Measurements from ENCODE around the gene PIK3CD.

DNA sequence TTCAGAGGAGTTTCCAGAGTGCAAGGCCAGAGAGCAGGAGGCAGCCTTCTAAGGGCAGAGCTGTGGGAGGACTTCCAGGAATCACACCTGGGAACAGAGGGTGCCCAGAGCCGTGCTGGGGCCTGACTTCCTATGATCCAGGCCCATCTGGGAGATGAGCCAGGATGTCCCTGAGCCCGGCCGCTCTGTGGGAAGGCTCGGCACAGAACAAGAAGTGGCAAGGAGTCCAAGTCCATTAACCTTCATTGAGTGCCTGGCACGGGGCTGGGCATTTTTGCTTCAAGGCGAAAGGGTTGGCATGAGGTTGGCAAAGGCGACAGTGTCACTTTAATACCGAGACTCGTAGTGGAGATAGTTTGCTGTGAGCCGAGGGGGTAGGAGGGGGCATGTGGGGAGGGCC is 44.6 kb upstream of the PIK3CD start:
- TF ChIP-seq POLR2A (IDR thresholded peaks at IDR 0.05; ENCODE audit: low read depth, low read length) = no peak
- TF ChIP-seq TAF1 (IDR thresholded peaks at IDR 0.05; ENCODE audit: borderline replicate concordance, low read depth, low read length) = no peak
- TF ChIP-seq POLR2AphosphoS5 (IDR thresholded peaks at IDR 0.05; ENCODE audit: low read depth, low read length) = no peak

All from GM12892 (cell line).